GM21529 (cell line): Measurements from ENCODE around the gene RBM48.
"Not testable (repeated sequence)": the region's sequence is repeated elsewhere in the genome, so short reads cannot be mapped to it uniquely, and the experiment has no call there.

Source experiments
- ATAC-seq: cut with Tn5 transposase; IDR thresholded peaks from one replicate; pipeline ENCODE4 v1.9.1; 2021; ENCODE audit not compliant: unreplicated experiment

The RBM48 gene

DNA sequence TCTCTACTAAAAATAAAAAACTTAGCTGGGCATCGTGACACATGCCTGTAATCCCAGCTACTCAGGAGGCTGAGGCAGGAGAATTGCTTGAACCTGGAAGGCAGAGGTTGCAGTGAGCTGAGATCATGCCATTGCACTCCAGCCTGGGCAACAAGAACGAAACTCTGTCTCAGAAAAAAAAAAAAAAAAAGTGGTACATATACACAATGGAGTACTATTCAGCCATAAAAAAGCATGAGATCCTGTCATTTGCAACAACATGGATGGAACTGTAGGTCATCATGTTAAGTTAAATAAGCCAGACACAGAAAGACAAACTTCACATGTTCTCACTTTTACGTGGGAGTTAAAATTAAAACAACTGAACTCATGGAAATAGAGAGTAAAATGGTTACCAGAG lies 14.9 kb downstream of the RBM48 start:
- not testable (repeated sequence) for ATAC-seq

DNA sequence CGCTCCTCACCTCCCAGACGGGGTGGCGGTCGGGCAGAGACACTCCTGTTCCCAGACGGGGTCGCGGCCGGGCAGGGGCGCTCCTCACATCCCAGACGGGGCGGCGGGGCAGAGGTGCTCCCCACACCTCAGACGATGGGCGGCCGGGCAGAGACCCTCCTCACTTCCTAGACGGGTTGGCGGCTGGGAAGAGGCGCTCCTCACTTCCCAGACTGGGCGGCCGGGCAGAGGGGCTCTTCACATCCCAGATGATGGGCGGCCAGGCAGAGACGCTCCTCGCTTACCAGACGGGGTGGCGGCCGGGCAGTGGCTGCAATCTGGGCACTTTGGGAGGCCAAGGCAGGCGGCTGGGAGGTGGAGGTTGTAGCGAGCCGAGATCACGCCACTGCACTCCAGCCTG lies 16.5 kb downstream of the RBM48 start:
- ATAC-seq: not testable (repeated sequence)

- no peak for ATAC-seq
Observed at GRCh38 chr7:92546856-92547497, 18.4 kb downstream of the RBM48 start.

- no peak for ATAC-seq
Observed at GRCh38 chr7:92547579-92547978, 19.0 kb downstream of the RBM48 start.

DNA sequence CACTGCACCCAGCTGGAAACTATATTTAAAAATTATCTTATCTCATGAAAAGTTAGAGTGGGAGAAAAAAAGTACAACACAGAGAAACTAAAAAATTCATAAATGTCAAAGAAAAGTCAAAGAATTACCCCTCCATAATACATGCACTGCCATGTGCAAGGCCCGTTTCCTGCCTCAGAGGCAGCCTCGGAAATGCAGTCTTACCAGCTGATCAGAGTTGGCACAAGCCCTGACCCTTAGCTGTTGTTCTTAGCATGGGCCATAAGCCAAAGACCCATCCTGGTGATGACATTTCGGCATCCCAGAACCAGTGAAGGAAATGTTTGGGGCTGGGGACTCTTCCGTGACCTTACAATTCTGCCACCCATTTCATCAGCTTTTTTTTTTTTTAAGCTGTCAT lies 21.6 kb downstream of the RBM48 start:
- ATAC-seq: no peak

DNA sequence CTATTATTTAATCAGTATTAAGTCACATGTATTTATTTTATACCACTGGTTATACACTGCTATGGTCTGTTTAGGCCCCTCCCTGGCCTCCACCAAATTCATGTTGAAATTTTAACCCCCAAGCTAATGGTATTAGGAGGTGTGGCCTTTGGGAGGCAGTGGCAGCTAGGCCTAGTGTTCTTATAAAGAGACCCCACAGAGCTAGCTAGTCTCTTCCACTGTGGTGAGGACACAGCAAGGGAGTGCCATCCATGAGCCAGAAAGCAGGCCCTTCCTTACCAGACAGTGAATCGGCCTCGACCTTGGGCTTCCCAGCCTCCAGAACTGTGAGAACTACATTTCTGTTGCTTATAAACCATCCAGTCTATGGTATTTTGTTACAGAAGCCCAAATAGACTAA lies 28.7 kb downstream of the RBM48 start:
- no peak for ATAC-seq

- ATAC-seq: no peak
Observed at GRCh38 chr7:92557808-92558362, 29.3 kb downstream of the RBM48 start.

DNA sequence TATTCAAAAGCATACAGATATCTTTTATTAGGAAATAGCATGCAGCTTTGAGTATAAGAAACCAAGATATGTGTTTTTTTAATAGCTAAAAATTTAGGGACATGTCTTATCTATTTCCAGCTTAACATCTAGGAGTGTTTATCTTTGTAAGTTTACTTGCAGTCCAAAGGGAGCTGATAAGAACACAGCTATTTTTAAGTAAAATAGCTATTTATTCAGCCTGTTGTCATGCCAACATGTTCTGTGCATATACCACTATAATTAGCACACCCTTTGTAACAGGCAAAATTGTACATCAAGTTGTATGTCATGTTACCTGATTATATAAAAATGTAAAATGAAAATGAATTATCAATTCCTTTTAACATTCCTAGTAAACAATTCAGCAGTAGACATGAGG lies 32.0 kb downstream of the RBM48 start:
- no peak for ATAC-seq

- no peak for ATAC-seq
Observed at GRCh38 chr7:92563345-92563744, 34.8 kb downstream of the RBM48 start.

GRCh38 chr7:92567460-92567859 lies 38.9 kb downstream of the RBM48 start:
- ATAC-seq: no peak

DNA sequence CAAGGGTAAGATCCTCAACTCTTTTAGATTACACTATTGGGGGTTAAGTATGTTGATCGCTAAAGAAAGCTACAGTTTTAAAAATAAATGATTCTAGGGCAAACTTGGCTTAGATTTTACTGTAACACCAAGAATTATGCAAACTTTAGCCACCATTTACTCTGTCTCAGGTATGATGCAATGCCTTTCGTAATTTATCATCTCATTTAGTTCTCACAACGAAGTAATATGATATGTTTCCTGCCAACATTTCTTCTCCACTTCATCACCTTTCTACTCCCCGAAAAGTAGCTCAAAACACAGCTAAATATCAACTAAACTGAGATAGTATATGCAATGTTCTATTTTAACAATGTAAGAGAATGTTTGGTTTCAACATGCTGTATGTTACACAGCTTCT lies 40.5 kb downstream of the RBM48 start:
- no peak for ATAC-seq

DNA sequence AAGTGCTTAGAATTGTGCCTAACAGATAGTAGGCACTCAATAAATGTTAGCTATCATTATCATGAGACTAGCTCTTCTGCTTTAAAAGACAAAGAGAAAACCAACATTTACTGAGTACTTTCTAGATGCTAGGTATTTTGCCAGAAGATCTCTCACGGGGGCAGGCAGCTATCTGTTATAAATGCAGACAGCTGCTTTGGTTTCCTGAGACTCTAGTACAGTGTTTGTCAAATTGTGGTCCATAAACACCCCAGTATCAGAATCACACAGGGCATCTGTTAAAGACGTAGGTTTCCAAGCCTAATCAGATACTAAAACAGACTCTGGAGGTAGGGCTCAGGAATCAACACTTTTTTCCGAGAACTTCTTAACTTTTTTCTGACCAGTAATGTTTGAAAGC lies 47.7 kb downstream of the RBM48 start:
- no peak for ATAC-seq

GRCh38 chr7:92582948-92583347 lies 54.4 kb downstream of the RBM48 start:
- ATAC-seq: no peak

GRCh38 chr7:92584953-92585352 lies 56.4 kb downstream of the RBM48 start:
- ATAC-seq: no peak

DNA sequence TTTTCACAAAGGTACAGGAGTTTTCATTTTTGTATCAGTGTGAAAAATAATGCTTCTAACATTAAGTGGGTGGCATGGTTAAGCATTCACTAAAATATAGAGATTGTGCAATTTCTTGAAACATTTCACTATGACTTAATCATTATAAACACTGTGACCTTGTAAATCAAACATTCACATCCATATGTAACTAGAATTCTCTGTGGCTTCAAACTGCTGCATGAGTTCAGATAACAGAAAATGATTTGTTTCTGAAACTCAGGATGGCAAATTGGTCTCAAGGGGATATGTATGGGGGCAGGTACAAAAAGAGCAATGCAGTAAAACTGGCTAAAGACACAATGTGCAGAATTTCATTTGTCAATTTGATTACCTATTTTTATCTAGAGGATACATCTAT lies 57.8 kb downstream of the RBM48 start:
- no peak for ATAC-seq

- no peak for ATAC-seq
Observed at GRCh38 chr7:92586841-92587240, 58.2 kb downstream of the RBM48 start.
